ENCODE results near the gene DYNLRB2.

The DYNLRB2 gene

DNA sequence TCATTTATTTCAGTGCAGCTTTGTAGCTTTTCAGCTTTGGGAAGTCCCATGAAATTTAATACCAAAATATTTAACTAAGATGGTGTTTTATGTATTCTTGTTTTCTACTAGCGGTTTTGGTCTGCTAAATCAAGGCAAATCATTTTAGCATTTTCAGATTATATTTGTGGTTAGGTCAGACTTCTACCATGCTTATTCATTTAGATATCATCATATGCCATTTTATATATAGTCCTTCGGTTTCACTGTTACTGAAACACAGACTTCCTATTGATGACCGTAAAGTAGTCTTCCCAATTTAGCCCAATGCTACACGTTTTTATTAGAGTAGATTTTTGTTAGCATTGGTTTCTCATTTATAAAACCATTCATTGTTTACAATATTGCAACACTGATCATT lies 5.5 kb downstream of the DYNLRB2 start:
- H3K4me3 ChIP-seq (replicated peaks; ENCODE audit: low read depth, low read length) = no peak overlapping the region
- TF ChIP-seq, protein P1, sequence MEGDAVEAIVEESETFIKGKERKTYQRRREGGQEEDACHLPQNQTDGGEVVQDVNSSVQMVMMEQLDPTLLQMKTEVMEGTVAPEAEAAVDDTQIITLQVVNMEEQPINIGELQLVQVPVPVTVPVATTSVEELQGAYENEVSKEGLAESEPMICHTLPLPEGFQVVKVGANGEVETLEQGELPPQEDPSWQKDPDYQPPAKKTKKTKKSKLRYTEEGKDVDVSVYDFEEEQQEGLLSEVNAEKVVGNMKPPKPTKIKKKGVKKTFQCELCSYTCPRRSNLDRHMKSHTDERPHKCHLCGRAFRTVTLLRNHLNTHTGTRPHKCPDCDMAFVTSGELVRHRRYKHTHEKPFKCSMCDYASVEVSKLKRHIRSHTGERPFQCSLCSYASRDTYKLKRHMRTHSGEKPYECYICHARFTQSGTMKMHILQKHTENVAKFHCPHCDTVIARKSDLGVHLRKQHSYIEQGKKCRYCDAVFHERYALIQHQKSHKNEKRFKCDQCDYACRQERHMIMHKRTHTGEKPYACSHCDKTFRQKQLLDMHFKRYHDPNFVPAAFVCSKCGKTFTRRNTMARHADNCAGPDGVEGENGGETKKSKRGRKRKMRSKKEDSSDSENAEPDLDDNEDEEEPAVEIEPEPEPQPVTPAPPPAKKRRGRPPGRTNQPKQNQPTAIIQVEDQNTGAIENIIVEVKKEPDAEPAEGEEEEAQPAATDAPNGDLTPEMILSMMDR (IDR thresholded peaks at IDR 0.05; ENCODE audit: low read length, missing control alignments) = no peak

DNA sequence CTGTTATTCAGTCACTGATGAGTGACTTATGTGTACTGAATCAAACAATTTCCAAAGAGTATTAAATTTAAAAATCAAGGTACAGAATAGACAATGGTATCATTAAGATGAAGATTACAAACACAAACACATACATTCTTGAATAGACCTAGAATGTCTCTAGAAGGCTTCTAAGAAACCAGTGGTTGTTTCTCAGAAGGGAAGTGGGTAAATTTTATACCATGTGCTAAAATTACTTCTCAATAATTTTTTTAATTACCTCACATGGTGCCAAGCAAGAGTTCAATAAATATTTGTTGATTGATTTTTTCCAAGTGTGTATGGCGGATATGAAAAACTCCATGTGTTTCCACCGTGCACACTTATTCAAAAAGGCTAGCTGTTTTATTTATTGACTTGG lies 6.4 kb downstream of the DYNLRB2 start:
- H3K4me3 ChIP-seq (replicated peaks; ENCODE audit: low read depth, low read length) = no peak overlapping the region
- DNase-seq (ENCODE audit: low read depth) = no peak
- TF ChIP-seq, protein P1 (IDR thresholded peaks at IDR 0.05; ENCODE audit: low read length, missing control alignments) = no peak

More for the DNA sequence above, 5.5 kb downstream of the DYNLRB2 start:
- no peak for DNase-seq (ENCODE audit: low read depth)

DNA sequence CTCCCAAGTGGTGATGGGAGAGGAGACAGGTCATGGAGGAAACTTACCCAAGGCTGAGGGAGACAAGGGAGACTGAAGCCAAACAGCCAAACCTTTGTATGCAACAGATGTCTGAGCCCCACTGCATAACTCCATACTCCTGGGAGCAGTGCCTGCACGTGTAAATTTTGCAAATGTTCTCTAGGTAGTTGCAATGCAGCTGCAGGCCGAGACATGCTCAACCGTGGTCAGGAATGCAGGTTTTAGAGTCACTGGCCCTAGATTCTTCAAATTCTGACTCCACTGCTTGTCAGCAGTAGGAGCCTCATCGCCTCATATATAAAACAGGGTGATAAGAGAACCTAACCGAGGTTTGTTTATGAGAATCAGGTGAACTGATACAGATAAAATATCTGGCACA lies 11.5 kb downstream of the DYNLRB2 start:
- no peak for DNase-seq (ENCODE audit: low read depth)
- TF ChIP-seq, protein P1 (IDR thresholded peaks at IDR 0.05; ENCODE audit: low read length, missing control alignments) = no peak
- no peak overlapping the region for H3K4me3 ChIP-seq (replicated peaks; ENCODE audit: low read depth, low read length)

DNA sequence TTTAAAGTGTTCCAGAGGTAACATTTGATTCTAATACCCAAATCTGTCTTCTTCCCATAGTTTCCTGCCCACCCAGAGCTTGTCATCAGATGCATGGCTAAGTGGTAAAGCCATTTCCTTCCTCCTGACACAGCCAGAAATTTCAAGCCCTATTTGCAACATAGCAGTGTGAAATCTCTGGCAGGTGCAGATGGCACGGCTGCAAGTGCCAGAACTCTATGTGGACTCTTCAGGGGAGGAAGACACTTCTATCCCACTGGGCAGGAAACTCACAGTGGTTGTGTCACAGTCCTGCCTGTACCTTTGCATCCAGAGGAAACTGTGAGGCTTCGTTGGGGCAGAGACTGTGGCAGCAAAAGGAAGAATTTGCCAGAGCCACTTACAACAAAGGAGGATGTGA lies 13.2 kb downstream of the DYNLRB2 start:
- TF ChIP-seq, protein P1 (IDR thresholded peaks at IDR 0.05; ENCODE audit: low read length, missing control alignments) = no peak
- no peak overlapping the region for H3K4me3 ChIP-seq (replicated peaks; ENCODE audit: low read depth, low read length)

DNA sequence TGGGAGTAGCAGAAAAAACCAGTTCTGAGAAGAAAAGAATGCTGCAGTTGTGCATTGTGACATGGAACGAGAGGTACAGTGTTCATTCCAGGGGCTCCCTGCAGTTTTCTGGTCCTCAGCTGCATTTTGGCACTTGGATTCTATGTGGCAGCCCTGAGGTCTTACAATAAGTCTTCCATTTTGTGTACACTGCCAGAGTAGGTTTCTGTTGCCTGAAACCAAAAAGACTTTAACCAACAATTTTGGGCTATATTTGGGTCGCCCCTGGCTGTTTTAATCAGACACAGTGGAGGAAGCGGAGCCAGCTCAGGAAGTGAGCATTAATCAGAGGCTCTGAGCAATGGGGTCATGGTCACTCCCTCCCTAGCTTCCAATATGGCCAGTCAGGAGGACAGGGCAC lies 15.7 kb downstream of the DYNLRB2 start:
- H3K4me3 ChIP-seq (replicated peaks; ENCODE audit: low read depth, low read length) = no peak overlapping the region
- no peak for DNase-seq (ENCODE audit: low read depth)
- TF ChIP-seq, protein P1 (IDR thresholded peaks at IDR 0.05; ENCODE audit: low read length, missing control alignments) = no peak

More for the DNA sequence above, 13.2 kb downstream of the DYNLRB2 start:
- DNase-seq (ENCODE audit: low read depth) = no peak

DNA sequence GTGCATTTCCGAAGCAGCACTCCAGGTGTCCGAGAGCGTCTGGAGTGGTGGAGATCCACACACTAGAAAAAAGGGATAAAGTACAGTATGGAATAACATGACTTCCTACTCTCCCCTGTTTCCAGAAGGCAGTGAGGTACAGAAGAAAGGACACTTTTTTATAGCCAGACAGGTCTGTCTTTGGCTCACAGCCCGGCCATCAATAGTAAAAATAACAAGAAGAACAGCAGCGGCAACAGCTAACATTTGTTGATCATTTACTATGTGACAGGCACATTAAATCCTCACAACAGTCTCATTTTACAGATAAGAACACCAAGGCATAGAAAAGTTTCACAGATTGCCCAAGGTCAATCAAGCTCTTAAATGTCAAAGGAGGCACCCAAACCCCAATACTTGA lies 16.2 kb downstream of the DYNLRB2 start:
- no peak for DNase-seq (ENCODE audit: low read depth)
- H3K4me3 ChIP-seq (replicated peaks; ENCODE audit: low read depth, low read length) = no peak overlapping the region
- TF ChIP-seq, protein P1 (IDR thresholded peaks at IDR 0.05; ENCODE audit: low read length, missing control alignments) = no peak

DNA sequence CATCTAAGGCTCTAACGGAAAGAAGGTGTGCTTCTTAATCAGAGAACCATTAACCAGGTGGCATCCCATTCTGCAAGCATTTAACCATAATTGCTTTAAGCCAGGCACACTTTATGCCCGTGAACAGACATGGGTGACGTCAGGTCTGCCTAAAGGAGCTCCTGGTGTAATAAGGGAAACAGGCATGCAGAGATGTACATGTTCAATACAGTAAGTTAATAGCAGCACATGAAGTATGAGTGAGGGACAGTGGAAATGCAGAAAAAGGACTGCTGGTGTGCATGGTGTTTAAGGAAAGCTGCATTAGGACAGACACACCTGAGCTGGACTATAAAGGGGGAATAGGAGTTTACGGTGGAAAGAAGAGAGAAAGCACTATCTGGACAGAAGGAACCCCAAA lies 18.6 kb downstream of the DYNLRB2 start:
- DNase-seq (ENCODE audit: low read depth) = no peak
- TF ChIP-seq, protein P1 (IDR thresholded peaks at IDR 0.05; ENCODE audit: low read length, missing control alignments) = no peak
- no peak overlapping the region for H3K4me3 ChIP-seq (replicated peaks; ENCODE audit: low read depth, low read length)
